HepG2 (cell line): ENCODE results near the gene NKAIN2.

Source experiments
- CBX2 ChIP-seq, 2 experiments: fragments of 200-600 bp in 1 of 2; sonication (generic); formaldehyde crosslinking in 1 of 2; IDR thresholded peaks; 2 replicates each; pipeline versions ENCODE4 v1.7.0 to v1.8.1; 2018 to 2022; ENCODE audit warnings: low read depth in 2 of 2, low read length in 1 of 2, mild to moderate bottlenecking in 1 of 2, missing genetic modification reagents in 1 of 2
- CTCF ChIP-seq: sonication (generic); formaldehyde crosslinking; IDR thresholded peaks from 2 replicates; pipeline ENCODE4 v1.5.0; 2020; ENCODE audit warnings: mild to moderate bottlenecking, missing genetic modification reagents, moderate library complexity
- EP300 ChIP-seq, 3 experiments: sonication (generic) in 1 of 3; formaldehyde crosslinking in 1 of 3; IDR thresholded peaks; 2 replicates each; pipeline versions ENCODE4 v1.5.1 to v1.6.1; 2011 to 2020; ENCODE audit warnings: low read depth in 2 of 3, low read length in 2 of 3, borderline replicate concordance in 1 of 3, improper control_type of control experiment in 1 of 3, mild to moderate bottlenecking in 1 of 3, missing genetic modification reagents in 1 of 3, moderate library complexity in 1 of 3
- GABPB1 ChIP-seq: IDR thresholded peaks from 2 replicates; pipeline ENCODE4 v1.6.1; 2016; ENCODE audit warnings: mild to moderate bottlenecking, missing genetic modification reagents, moderate library complexity, missing compliant biosample characterization
- KDM4B ChIP-seq: sonication (generic); formaldehyde crosslinking; IDR thresholded peaks from 2 replicates; pipeline ENCODE4 v1.4.0; 2020; ENCODE audit warnings: missing genetic modification reagents
- KLF9 ChIP-seq: IDR thresholded peaks from 2 replicates; pipeline ENCODE4 v1.6.1; 2016; ENCODE audit warnings: low read depth
- RFX5 ChIP-seq: IDR thresholded peaks from 2 replicates; pipeline ENCODE4 v1.6.1; 2011; ENCODE audit warnings: low read depth, low read length, improper control_type of control experiment
- SOX5 ChIP-seq: IDR thresholded peaks from 2 replicates; pipeline ENCODE4 v1.6.1; 2016; ENCODE audit warnings: borderline replicate concordance
- TGIF2 ChIP-seq: IDR thresholded peaks from 2 replicates; pipeline ENCODE4 v1.6.1; 2016; ENCODE audit warnings: control low read depth, missing compliant biosample characterization
- YY1 ChIP-seq: IDR thresholded peaks from 2 replicates; pipeline ENCODE4 v1.6.1; 2011; ENCODE audit warnings: low read length, low read depth, moderate library complexity, mild to moderate bottlenecking; ENCODE audit not compliant: insufficient read depth, insufficient replicate concordance
- ZBTB33 ChIP-seq: sonication (generic); formaldehyde crosslinking; IDR thresholded peaks from 2 replicates; pipeline ENCODE4 v1.4.0; 2020; ENCODE audit warnings: missing genetic modification reagents
- ZNF3 ChIP-seq: IDR thresholded peaks from 2 replicates; pipeline ENCODE4 v1.7.0; 2017; ENCODE audit warnings: inconsistent platforms
- ZNF407 ChIP-seq: sonication (generic); formaldehyde crosslinking; IDR thresholded peaks from one replicate; pipeline ENCODE4 v1.5.1; 2020; ENCODE audit warnings: mild to moderate bottlenecking, missing genetic modification reagents; ENCODE audit errors: not compliant biosample characterization

- no peak for TF ChIP-seq CBX2 (IDR thresholded peaks at IDR 0.05; ENCODE audit: low read depth, low read length)
- TF ChIP-seq CBX2 (CRISPR knock-in tag; IDR thresholded peaks at IDR 0.05; ENCODE audit: low read depth) = no peak
- TF ChIP-seq YY1 = no peak
- no peak for TF ChIP-seq SOX5
- TF ChIP-seq ZNF3 (CRISPR knock-in tag) = no peak
- TF ChIP-seq KDM4B (CRISPR knock-in tag) = no peak
- no peak for TF ChIP-seq RFX5
- no peak for TF ChIP-seq KLF9
- TF ChIP-seq GABPB1 (CRISPR knock-in tag) = no peak
- TF ChIP-seq ZBTB33 (CRISPR knock-in tag) = no peak
- no peak for TF ChIP-seq CTCF (CRISPR knock-in tag)
- no peak for TF ChIP-seq ZNF407 (CRISPR knock-in tag)
- no peak for TF ChIP-seq TGIF2 (CRISPR knock-in tag)
- TF ChIP-seq EP300 (IDR thresholded peaks at IDR 0.05; ENCODE audit: low read depth in 2 of 2, low read length in 2 of 2) = no peak
- TF ChIP-seq EP300 (CRISPR knock-in tag; IDR thresholded peaks at IDR 0.05; ENCODE audit: borderline replicate concordance) = no peak
Measured at GRCh38 chr6:124073021-124073420, 269.4 kb downstream of the NKAIN2 start.
